ENCODE results near the gene PCGF6.
A peak's percentile ranks its signal among the peaks of the same experiment; 100 is the strongest.
"Not testable (repeated sequence)": the region's sequence is repeated elsewhere in the genome, so short reads cannot be mapped to it uniquely, and the experiment has no call there.

Gene PCGF6

DNA sequence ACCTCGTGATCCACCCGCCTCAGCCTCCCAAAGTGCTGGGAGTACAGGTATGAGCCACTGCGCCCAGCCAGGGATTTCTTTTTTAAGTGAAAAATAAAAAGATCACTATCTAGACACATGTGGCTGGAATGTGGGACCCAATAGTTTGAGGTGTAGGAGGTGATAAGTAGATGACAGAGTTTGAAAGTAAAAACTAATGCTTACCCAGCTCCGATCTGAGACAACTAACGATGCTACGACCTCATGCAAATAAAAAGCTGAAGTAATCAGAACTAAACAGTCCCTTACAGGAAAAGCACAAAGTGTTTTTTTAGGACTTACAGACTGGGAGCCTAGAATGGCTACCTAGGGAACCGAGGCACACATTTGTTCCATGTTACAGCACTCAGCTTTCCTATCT is 23.0 kb downstream of the PCGF6 start:
- DNase-seq (ENCODE audit: low read depth in 3 of 3): no peak

DNA sequence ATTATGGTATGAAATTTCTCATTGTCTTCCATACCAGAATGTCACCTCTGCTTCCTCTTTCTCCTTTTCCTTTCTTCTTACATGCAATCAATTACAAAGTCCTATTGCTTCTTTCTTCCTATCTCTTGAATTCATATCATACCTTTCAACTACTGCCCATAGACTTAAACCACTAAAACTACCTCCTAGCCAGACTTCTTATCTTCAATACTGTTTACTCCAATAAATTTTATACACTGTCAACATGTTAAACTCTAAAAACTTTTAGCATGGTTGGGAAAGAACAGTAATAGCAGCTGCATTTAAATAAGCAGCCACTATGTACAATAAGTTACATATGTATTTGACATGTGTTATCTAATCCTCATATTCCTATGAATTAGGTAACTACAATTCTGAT is 34.9 kb downstream of the PCGF6 start:
- no peak for DNase-seq (ENCODE audit: low read depth in 3 of 3)

DNA sequence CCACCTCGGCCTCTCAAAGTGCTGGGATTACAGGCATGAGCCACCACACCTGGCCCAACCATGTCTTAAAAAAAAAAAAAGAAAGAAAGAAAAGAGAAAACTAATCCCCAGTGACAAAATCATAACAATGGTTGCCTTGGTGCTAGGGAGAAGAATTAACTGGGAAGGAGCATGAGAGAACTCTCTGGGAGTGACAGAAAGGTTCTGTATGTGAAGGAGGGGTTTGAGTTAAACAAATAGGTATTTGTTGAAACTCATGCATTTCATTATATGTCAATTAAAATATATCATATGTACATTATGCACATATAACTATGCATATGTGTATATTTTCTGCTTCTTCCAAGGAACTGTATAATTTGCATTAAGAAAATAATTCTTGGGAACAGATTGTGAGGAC is 40.7 kb downstream of the PCGF6 start:
- DNase-seq (ENCODE audit: low read depth in 3 of 3): no peak

DNA sequence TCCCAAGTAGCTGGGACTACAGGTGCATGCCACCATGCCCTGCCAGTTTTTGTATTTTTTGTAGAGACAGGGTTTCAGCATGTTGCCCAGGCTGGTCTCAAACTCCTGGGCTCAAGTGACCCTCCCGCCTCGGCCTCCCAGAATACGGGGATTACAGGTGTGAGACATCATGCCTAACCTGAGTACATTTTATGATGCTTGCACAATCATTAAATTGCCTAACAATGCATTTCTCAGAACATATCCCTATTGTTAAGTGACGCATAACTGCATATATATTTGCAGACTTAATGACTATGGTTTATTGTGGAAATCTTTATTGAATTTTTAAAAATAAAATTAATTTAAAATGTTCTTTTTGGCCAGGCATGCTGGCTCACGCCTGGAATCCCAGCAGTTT is 43.3 kb downstream of the PCGF6 start:
- no peak for DNase-seq (ENCODE audit: low read depth in 3 of 3)

DNA sequence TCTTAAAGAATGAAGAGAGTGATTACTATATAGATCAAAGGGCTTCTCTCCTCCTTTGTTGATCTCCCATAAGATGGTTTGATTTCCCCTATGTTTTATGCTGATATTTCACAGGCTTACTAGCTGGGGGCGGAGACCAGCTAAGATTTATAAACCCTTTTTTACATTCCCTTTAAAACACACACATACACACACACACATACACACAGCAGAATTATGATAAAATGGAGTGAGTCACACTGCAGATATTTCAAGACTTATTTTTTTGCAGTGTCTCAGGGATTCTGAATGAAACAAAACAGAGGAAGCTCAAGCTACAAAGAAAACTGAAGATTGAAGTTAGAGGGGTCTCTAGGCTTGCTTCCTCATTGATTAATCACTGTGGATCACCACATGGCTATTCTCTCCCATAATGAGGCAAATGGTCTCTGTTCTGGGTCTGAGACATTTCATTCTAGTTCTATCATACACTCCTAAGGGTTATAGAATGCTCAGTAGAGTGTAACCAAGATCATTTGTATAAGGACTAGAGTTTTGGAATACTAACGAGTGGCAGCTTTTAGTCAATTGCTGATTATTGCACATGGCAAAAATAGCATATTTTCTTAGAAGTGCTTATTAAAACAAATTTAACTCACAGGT is 55.4 kb downstream of the PCGF6 start:
- DNase-seq (ENCODE audit: low read depth in 3 of 3): no peak

DNA sequence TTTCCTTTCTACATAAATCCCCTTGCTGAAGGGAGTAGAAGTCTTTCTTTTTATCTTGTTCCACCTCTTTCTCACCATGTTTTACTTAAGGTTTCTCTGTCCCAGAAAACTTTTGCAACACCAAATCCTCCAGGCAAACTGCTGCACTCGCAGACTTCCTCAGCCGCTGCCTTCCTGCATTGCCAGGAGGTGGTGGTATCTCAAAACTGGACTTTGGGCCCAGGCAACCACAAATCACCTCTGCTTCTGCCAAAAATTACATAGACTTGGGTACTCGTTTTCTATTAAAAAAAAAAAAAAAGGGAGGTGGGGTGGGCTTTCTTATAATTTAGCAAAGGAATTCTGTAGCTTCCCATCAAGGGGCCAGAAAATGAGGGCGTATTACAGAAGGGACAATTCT is 59.4 kb downstream of the PCGF6 start:
- no peak for DNase-seq (ENCODE audit: low read depth in 3 of 3)

DNA sequence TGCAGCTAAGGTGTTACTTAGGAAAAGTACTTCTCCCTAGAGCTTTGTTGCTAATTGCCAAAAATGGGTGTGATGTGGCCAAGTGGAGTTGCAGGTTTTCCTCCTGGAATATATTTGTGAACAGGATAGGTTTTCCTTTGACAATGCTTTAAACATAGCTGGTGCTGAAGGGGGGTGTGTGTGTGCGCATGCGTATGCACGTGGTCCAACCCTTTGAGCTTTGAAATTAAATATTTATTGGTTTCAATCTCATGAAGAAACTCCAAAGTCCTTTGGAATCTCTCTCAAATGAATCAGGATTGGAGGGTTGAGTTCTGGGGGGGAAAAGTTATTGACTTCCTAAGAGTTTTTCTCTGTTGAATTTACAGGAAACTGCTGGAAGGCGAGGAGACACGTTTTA is 62.9 kb downstream of the PCGF6 start:
- no peak for DNase-seq (ENCODE audit: low read depth in 3 of 3)

DNA sequence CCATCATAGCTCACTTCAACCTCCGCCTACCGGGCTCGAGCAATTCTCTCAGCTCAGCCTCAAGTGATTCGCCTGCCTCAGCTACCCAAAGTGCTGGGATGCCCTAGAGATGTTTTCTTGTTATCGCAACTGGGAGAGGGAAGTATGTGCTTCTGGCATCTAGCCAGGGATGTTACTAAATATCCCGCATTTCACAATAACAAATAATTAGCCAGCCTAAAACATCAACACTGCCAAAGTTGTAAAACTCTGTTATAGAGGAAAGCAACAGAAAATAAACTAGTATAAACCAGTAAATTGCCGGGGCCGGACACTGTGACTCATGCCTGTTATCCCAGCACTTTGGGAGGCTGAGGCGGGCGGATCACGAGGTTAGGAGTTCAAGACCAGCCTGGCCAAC is 66.8 kb downstream of the PCGF6 start:
- no peak for DNase-seq (ENCODE audit: low read depth in 3 of 3)

DNA sequence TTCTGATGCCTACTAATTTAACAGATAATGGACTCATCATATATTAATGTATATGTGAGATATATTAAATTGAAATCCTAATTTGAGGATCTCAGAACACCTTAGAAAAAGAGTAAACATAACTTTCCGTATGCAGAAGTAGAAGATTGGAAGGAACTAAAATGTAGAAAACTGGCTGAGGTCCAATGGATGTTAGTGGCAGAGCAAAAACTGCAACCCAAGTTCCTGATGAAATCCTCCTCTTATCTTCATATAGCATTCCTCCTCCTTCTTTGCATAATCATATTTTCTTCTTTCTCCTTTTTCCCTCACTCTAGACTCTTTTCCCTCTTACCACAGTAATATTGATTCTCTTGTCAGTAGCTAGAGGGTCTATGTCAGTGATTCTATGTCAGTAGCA is 68.0 kb downstream of the PCGF6 start:
- DNase-seq (ENCODE audit: low read depth in 3 of 3): no peak

DNA sequence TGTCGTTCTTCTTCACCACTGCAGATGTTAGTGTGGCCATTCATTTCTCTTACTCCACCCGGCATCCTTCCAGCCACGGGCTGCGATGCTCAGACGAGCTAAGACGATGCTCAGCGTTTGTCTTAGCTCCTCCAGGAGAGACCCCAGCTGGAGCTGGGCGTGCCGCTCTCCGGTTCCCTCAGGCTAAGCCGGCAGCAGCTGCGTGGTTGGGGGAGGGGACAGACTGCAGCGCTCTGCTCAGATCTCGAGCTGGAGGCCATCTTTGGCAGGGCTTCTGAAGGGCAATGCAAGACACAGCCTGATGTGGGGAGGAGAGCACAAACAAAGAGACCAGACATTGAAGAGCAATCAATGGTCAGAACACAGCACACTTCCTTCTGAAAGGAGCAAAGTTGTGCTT is 69.2 kb downstream of the PCGF6 start:
- no peak for DNase-seq (ENCODE audit: low read depth in 3 of 3)

DNA sequence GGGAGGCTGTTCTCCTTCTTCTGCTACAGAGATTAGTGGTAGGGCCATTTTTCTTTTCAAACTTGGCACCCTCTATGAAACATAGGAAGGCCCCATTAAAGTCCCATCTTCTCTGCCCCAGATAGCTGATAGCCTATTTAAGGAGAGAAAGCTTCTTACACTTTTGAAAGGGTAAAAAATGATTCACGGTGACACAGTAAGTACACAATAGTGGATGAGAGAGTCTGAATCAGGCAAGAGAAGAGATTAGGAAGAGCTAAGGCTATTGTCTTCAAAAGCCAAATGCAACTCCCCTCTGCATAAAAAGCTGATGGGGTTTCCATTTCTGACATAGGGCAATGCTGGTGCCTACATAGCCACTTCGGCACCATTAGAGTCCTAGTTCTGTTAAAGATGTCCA is 70.4 kb downstream of the PCGF6 start:
- DNase-seq (ENCODE audit: low read depth in 3 of 3): no peak

DNA sequence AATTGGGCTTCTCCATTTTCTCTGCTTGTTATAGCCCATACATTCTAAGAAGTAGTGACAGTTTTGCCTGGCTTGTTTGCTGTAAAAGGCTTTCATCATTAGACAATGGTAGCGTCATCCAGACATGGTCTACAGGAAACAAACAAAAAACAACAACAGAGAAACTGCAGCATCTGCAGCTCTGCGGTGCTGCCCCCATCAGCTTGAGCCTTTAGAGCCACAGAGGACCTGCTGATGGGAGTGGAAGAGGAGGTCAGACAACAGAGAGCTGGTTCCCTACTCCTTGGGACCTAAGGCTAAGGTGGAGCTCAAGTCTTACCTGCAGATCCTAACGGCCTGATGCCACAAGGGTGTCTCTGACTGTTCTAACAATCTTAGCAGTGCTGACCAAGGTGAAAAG is 70.9 kb downstream of the PCGF6 start:
- no peak for DNase-seq (ENCODE audit: low read depth in 3 of 3)

DNA sequence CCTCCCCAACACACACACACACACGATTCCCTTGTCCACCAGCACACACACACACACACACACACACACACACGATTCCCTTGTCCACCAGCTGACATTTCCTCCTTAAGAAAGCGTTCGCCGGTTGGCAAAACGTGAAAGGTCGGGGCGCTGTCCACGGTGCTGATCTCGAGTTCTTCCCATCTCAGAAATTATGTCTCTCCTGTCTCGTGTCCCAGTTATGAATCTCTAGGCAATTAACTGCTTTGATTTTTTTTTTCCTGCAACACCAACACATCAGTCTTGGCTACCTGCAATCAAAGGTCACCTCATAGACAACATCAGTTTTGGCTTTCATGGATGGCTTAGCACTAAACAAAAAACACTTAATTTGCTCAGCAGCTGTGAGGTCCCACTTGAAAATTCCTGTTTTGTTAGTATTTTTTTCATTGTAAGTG is 72.1 kb downstream of the PCGF6 start:
- peak in 2 of 3 experiments; percentile 20 to 46 for DNase-seq (ENCODE audit: low read depth in 3 of 3)

DNA sequence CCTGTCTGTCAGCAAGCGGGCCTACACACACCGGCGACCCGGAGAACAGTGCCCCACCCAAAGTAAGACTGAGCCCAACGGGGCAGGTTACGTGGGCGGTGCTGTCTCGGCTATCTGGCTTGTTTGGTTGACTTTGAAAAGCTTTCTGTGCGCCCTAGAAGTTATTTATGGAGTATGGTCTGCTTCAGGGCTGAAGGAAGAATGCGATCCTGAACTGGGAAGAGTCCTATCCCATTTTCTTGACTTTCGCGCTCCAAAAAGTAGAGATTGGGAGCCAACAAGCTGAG is 72.5 kb downstream of the PCGF6 start:
- no peak for DNase-seq (ENCODE audit: low read depth in 3 of 3)

DNA sequence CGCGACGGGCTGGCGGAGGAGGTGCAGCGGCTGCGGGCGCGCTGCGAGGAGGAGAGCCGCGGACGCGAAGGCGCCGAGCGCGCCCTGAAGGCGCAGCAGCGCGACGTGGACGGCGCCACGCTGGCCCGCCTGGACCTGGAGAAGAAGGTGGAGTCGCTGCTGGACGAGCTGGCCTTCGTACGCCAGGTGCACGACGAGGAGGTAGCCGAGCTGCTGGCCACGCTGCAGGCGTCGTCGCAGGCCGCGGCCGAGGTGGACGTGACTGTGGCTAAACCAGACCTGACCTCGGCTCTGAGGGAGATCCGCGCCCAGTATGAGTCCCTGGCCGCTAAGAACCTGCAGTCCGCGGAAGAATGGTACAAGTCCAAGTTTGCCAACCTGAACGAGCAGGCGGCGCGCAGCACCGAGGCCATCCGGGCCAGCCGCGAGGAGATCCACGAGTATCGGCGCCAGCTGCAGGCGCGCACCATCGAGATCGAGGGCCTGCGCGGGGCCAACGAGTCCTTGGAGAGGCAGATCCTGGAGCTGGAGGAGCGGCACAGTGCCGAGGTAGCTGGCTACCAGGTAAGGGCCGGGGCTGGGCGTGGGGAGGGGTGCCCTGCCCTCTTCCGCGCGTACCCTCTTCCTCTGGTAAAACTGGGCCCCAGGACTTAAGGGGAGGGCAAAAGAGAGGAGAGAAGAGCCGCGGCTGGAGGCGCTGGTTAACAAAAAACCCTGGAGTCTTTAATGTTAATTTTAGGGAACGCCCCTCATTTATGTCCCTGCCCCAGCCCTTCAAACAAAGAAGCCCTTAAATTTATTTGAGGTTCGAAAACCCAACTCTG is 73.0 kb downstream of the PCGF6 start:
- no peak for DNase-seq (ENCODE audit: low read depth in 3 of 3)

DNA sequence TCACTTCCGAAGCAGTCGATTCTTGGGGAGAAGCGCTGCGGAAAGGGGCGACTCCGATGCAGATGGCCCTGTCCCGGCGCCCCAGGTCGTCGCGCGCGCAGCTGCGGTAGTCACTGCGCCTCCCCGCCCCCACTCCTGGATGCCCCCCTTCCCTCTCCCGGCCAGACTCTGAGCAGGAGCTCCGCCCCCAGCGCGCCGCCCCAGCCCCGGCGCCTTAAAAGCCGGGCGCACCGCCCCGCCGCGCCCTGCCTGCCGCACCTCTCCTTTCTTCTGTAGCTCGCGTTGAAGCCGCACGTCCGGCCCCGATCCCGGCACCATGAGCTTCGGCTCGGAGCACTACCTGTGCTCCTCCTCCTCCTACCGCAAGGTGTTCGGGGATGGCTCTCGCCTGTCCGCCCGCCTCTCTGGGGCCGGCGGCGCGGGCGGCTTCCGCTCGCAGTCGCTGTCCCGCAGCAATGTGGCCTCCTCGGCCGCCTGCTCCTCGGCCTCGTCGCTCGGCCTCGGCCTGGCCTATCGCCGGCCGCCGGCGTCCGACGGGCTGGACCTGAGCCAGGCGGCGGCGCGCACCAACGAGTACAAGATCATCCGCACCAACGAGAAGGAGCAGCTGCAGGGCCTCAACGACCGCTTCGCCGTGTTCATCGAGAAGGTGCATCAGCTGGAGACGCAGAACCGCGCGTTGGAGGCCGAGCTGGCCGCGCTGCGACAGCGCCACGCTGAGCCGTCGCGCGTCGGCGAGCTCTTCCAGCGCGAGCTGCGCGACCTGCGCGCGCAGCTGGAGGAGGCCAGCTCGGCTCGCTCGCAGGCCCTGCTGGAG is 73.8 kb downstream of the PCGF6 start, which contains the start of gene INA:
TSS of gene INA (plus strand) at position 243 of the 817 bp plus-strand sequence. CDS start at position 317, 74 bp downstream.
- peak in 1 of 3 experiments; percentile 41 for DNase-seq (ENCODE audit: low read depth in 3 of 3)

DNA sequence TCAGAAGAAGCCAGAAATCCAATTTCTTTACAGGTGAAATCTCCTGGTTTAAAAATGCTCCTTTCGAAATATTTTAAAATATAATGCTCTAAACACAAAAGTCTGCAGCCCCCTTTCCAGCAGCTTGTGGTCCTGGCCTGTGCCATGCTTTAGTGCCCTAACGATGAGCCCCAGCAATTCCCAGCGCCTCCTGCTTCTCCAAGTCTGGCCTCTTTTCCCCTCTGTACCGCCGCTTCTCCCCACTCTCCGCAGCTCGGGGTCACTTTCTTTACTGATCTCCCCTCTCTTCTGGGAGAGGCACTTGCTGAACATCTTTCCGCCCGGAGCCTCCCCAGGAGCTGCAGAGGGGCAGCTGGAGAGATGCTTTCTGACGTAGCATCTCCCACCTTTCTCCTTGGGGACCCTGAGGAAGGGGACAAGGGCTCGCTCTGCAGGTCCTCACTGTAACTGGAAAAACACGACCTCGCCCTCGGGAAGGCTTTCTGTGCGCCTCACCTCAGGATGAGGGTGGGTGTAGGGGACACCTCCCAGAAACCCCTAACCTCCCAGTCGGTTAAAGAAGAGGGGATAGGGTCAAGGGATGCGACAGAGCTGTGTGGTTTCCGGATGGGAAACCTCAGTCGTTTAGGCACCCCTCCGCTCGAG is 74.6 kb downstream of the PCGF6 start:
- no peak for DNase-seq (ENCODE audit: low read depth in 3 of 3)

DNA sequence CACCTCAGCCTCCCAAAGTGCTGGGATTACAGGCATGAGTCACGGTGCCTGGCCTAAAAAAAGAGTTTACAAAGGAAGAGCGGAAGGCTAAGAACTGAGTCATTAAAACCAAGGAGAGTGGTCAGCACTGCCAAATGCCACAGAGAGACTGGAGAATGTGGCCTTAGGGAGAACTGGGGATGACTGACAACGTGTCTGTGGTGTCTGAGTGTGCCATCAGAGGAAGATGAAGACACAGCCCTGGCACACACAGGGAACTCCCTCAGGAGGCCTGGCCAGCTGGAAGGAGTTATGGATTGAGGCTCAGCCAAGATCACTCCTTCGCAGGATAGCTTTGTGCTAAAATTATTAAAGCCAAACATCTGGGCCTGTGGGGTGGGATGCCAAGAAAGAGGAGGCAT is 77.9 kb downstream of the PCGF6 start:
- no peak for DNase-seq (ENCODE audit: low read depth in 3 of 3)

DNA sequence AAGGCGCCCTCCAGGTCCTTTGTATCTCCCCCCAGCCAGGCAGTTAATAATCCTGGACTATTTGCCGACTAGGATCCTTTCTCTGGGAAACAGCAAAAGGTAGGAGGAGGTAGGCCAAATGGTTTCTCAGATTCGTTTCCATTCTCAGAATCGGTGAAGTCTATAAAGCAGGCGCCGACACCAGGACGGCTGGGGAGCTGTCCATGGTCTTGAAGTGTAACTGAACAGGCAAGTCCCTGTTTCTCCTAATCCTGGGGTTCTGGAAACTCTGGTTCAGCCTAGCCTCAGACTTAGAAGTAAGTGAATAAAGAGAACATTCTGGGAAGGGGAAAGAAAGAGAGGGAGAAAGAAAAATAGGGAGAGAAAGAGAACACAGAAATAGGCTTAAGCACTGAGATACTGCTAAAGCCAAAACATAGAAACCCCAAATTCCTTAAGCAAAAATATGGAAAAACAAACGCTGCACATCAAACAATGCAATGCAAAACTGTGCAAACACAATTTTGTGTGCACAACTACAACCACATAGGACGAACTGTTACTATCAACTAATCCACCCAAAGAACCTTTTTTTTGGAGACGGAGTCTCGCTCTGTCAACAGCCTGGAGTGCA is 85.1 kb downstream of the PCGF6 start:
- peak in 1 of 3 experiments; percentile 25 for DNase-seq (ENCODE audit: low read depth in 3 of 3)

DNA sequence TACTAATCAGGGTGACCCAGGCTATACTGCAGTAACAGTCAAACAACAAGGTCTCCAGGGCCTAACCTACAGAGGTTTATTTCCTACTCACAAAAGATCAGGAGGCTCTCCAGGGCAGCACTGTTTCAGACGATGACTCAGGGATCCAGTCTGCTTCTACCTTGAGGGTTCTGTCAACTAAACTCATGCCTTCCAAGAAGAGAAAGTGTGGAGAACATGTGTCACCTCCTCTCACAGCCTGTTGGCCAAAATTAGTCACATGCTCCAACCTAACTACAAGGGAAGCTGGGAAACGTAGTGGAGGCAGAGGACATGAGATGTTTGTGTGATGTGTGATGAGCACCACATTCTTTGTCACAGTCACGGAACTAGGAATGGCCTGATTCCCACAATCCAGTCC is 88.7 kb downstream of the PCGF6 start:
- no peak for DNase-seq (ENCODE audit: low read depth in 3 of 3)

DNA sequence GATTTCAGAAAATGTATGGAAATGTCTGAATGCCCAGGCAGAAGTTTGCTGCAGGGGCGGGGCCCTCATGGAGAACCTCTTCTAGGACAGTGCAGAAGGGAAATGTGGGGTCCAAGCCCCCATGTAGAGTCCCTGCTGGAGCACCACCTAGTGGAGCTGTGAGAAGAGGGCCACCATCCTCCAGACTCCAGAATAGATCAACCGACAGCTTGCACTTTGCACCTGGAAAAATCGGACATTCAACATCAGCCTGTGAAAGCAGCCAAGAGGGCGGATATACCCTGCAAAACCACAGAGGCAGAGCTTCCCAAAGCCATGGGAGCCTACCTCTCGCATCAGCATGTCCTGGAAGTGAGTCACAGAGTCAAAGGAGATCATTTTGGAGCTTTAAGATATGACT is 91.0 kb downstream of the PCGF6 start:
- no peak for DNase-seq (ENCODE audit: low read depth in 3 of 3)

DNA sequence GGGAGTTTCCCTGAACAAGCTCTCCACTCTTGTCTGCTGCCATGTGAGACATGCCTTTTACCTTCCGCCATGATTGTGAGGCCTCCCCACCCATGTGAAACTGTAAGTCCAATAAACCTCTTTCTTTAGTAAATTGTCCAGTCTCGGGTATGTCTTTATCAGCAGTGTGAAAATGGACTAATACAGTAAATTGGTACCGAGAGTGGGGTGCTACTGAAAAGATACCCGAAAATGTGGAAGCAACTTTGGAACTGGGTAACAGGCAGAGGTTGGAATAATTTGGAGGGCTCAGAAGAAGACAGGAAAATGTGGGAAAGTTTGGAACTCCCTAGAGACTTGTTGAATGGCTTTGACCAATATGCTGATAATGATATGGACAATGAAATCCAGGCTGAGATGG is 92.0 kb downstream of the PCGF6 start:
- DNase-seq (ENCODE audit: low read depth in 3 of 3): not testable (repeated sequence)
